AG04449 (cell line): ENCODE measurements around the gene NDUFS8.

ENCODE experiments used
- CTCF ChIA-PET: fragments of 350-600 bp; formaldehyde crosslinking; extraction: SDS; loops from one replicate; lab custom pipeline; 2021; ENCODE audit warnings: antibody characterized with exemption; lab: Yijun Ruan, JAX
- POLR2A ChIA-PET: fragments of 400-600, 350-600 bp; formaldehyde crosslinking; extraction: SDS; loops from one replicate; lab custom pipeline; 2020; ENCODE audit warnings: antibody characterized with exemption, inconsistent platforms; lab: Yijun Ruan, JAX
- DNase-seq: peaks from one replicate; pipeline ENCODE4 v3.0.0-alpha.2; 2010; ENCODE audit warnings: low read depth, low spot score
- H3K4me3 ChIP-seq: 2 replicates; pipeline ENCODE4 v1.5.1; 2011; ENCODE audit warnings: low read depth, mild to moderate bottlenecking, control low read depth, low read length
- TF ChIP-seq, protein P1 (sequence below): IDR thresholded peaks from one replicate; pipeline ENCODE4 v1.5.1; 2011; ENCODE audit warnings: mild to moderate bottlenecking, moderate library complexity, low read length, control low read depth, inconsistent platforms; ENCODE audit not compliant: insufficient read depth; ENCODE audit errors: missing control alignments

Gene NDUFS8

GRCh38 chr11:68016904-68017817, 13.3 kb upstream of the NDUFS8 start:
- CTCF ChIA-PET, result no interaction called here
- POLR2A ChIA-PET, result no interaction called here
- TF ChIP-seq, protein P1, sequence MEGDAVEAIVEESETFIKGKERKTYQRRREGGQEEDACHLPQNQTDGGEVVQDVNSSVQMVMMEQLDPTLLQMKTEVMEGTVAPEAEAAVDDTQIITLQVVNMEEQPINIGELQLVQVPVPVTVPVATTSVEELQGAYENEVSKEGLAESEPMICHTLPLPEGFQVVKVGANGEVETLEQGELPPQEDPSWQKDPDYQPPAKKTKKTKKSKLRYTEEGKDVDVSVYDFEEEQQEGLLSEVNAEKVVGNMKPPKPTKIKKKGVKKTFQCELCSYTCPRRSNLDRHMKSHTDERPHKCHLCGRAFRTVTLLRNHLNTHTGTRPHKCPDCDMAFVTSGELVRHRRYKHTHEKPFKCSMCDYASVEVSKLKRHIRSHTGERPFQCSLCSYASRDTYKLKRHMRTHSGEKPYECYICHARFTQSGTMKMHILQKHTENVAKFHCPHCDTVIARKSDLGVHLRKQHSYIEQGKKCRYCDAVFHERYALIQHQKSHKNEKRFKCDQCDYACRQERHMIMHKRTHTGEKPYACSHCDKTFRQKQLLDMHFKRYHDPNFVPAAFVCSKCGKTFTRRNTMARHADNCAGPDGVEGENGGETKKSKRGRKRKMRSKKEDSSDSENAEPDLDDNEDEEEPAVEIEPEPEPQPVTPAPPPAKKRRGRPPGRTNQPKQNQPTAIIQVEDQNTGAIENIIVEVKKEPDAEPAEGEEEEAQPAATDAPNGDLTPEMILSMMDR, result no peak
- DNase-seq, result no peak
- H3K4me3 ChIP-seq, result no peak overlapping the region

GRCh38 chr11:68017980-68018729, 12.3 kb upstream of the NDUFS8 start:
- ChIA-PET POLR2A (no interaction called here), CTCF (interaction anchor here (1.3 kb wide), 1 partner anchor 9 kb away, joined by 3 read pairs; no protein-coding TSS in a partner anchor)
- H3K4me3 ChIP-seq, result no peak overlapping the region
- TF ChIP-seq, protein P1, result no peak
- DNase-seq, result no peak

- DNase-seq, result no peak
- TF ChIP-seq, protein P1, result no peak
- CTCF ChIA-PET, result interaction anchor here (1.3 kb wide), 1 partner anchor 8 kb away, joined by 3 read pairs; no protein-coding TSS in a partner anchor
- H3K4me3 ChIP-seq, result no peak overlapping the region
- POLR2A ChIA-PET, result interaction anchor here (1.2 kb wide), 1 partner anchor 8 kb away, joined by 5 read pairs; the partner anchor contains the start of gene ALDH3B1
Measured at GRCh38 chr11:68018730-68019190, 11.7 kb upstream of the NDUFS8 start.

GRCh38 chr11:68019486-68019885, 11.0 kb upstream of the NDUFS8 start:
- TF ChIP-seq, protein P1, result no peak
- CTCF ChIA-PET, result interaction anchor here (1.3 kb wide), 1 partner anchor 8 kb away, joined by 3 read pairs; no protein-coding TSS in a partner anchor
- no peak for DNase-seq
- POLR2A ChIA-PET, result interaction anchor here (1.2 kb wide), 1 partner anchor 9 kb away, joined by 5 read pairs; the partner anchor contains the start of gene ALDH3B1
- H3K4me3 ChIP-seq, result no peak overlapping the region

DNA sequence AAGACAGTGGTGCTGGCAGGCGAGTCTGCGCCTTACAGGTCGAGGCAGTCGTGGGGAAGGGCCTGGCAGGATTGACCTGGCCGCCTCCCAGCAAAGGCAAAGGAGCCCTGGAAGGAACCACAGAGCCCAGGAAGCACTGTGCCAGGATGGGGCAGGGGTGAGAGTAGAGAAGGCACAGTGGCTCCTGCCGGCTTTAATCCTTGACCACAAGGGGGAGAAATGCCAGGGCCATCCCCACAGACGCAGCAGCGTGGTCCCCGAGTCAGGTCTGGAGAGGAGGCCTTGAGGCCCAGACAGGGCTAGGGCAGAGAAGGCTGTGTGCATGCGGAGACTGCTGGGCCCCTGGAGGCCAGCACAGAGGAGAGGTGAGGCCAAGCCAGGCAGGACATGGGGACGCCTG, 9.9 kb upstream of the NDUFS8 start:
- ChIA-PET POLR2A (no interaction called here), CTCF (interaction anchor here (1.0 to 1.5 kb wide), 2 partner anchors 10 to 17 kb away, joined by 5 read pairs; partner anchors contain the start of genes NDUFS8 and TCIRG1)
- TF ChIP-seq, protein P1, result peak; percentile 64
- no peak overlapping the region for H3K4me3 ChIP-seq
- DNase-seq, result no peak
